Measurements from ENCODE around the gene GMCL1.

Gene GMCL1

DNA sequence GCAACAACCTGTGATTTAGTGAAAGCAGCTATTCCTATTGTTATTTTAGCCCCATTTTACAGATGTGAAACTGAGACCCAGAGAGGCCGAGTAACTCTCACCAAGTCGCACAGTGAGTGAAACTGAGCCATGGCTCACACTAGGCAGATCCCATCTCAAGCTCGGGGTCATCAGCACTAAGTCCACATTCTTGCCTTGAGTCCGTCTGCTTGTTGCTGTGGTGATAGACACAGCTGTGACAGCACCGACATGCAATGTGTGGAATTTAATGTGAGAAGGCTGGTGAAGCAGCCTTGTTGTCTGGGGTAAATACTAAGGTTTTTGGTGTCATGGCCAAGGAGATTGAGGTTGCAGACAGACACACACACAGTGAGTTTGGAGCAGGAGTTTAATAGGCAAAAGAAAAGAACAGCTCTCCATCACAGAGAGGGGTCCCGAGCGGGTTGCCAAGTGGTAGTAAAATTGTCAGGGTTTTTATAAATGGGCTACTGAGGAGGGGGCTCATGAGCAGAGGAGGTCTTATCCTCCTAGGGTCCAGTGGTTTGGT, 40.2 kb upstream of the GMCL1 start:
- TF ChIP-seq, protein P1, sequence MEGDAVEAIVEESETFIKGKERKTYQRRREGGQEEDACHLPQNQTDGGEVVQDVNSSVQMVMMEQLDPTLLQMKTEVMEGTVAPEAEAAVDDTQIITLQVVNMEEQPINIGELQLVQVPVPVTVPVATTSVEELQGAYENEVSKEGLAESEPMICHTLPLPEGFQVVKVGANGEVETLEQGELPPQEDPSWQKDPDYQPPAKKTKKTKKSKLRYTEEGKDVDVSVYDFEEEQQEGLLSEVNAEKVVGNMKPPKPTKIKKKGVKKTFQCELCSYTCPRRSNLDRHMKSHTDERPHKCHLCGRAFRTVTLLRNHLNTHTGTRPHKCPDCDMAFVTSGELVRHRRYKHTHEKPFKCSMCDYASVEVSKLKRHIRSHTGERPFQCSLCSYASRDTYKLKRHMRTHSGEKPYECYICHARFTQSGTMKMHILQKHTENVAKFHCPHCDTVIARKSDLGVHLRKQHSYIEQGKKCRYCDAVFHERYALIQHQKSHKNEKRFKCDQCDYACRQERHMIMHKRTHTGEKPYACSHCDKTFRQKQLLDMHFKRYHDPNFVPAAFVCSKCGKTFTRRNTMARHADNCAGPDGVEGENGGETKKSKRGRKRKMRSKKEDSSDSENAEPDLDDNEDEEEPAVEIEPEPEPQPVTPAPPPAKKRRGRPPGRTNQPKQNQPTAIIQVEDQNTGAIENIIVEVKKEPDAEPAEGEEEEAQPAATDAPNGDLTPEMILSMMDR (conservative IDR thresholded peaks at IDR 0.05; ENCODE audit: low read length): no peak
- DNase-seq (ENCODE audit: low read depth): peak; percentile 98
- H3K4me3 ChIP-seq (ENCODE audit: low read length): no peak overlapping the region

DNA sequence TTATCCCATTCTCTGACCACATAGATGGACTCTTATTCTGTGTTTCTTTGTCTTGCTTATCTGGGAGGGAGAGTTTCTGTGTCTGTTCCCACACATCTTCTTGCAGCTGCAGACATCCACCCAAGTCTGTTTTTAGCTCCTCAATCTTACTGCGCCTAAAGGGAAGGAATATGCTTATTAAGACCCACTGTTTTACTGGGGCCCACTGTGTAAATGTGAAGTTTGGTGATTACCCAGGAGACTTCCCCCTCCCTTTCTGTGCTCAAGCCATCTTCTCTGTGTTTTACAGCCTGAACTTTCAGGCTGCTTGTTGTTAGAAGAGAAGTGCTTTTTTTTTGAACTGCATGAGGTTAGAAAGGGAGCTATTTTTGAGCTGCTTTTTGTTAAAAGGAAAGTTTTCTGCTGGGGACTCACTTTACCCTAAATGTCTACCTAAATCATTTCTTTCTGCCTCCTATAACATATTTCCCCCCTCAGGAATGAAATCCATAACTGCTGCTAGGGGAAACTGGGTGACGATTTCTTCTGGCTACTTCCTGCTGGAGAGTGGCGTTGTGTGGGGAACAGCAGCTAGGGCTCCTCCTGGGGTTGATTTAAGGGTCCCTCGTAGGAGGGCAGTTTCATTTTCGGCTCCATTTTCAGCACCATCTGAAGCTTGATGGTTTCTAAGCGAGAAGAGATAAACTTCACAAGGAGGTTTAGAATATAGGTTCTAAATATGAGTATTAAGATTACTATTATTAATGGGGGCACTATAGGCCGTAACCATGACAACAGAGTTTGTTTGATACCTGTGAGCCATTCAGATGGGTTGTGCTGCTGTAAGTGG, 39.5 kb upstream of the GMCL1 start:
- DNase-seq (ENCODE audit: low read depth): peak; percentile 48
- H3K4me3 ChIP-seq (ENCODE audit: low read length): peak overlapping the region; percentile 12
- TF ChIP-seq, protein P1 (conservative IDR thresholded peaks at IDR 0.05; ENCODE audit: low read length): peak; percentile 11; the same call in 1 of the 2 replicates

DNA sequence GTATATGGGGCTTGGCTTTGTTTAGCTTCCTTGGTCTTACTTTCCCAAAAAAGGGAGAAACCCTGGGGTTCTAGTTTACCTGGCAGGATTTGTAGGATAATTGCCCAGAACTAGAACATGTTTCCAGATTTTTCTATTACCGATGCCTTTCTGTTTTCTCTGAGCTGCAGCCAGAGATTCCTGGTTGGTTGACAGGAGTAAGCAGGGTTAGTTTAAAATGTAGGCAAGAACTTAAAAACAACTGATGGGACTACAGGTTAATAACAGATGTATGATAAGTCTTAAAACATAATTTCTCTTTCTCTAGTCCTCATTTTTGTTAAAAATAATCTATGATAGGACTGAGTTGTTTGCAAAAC, 38.9 kb upstream of the GMCL1 start:
- TF ChIP-seq, protein P1 (conservative IDR thresholded peaks at IDR 0.05; ENCODE audit: low read length): no peak
- no peak overlapping the region for H3K4me3 ChIP-seq (ENCODE audit: low read length)
- no peak for DNase-seq (ENCODE audit: low read depth)

DNA sequence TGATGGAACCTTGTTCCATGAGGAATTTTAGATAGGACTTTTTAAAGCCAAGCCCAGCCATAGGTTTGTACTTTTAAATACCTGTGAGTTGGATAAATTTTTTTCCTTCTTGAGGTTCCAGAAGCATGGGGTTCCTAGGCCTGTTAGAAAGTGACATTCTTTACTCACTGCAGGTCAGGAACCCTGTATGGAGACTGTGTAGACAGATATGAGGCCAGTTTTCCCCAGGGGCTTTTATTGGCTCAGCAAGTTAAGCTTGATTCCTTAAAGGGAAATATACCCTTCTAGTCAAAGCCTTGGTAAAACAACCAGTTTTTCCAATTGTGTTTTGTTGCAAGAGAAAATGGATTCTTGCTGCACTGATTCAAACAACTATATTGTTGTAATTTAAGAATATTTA, 38.4 kb upstream of the GMCL1 start:
- no peak overlapping the region for H3K4me3 ChIP-seq (ENCODE audit: low read length)
- TF ChIP-seq, protein P1 (conservative IDR thresholded peaks at IDR 0.05; ENCODE audit: low read length): no peak
- DNase-seq (ENCODE audit: low read depth): peak; percentile 37

DNA sequence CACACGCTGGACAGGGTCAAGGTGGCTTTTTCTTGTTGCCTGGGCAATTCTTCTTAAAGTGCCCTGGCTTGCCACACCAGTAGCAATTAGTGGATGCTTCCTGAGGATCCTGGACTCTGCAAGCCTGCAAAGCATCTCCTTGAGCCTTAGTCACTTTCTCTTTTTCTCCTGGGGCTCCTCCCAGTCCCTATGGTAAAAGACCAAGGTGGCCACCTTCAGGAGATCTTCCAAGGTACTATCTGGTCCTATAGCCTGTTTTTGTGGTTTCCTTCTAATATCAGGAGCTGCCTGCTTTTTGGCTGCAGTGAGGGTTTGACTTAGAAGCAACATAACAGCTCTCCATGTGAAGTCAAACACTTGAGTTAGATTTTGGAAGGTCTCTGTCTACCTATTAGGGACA, 33.3 kb upstream of the GMCL1 start:
- no peak overlapping the region for H3K4me3 ChIP-seq (ENCODE audit: low read length)
- no peak for DNase-seq (ENCODE audit: low read depth)
- TF ChIP-seq, protein P1 (conservative IDR thresholded peaks at IDR 0.05; ENCODE audit: low read length): no peak

DNA sequence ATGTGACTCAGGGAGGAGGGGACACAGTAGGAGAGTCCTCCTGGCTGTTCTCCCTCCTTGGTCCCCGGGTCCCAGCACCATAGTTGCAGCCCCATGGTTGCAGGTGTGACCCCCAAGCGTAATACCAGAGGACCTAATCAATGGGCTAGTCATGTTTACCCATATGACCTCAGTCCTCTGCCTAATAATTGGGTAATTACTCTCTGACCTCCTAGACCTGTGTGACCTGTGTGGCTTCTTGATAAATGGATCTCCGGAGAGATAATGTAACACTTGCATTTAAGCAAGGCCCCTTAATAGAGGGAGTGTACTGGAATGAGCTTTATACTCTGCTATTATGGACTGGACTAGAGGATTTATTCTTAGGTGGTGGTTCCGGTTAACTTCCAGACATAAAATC, 32.2 kb upstream of the GMCL1 start:
- TF ChIP-seq, protein P1 (conservative IDR thresholded peaks at IDR 0.05; ENCODE audit: low read length): no peak
- H3K4me3 ChIP-seq (ENCODE audit: low read length): no peak overlapping the region
- DNase-seq (ENCODE audit: low read depth): no peak

DNA sequence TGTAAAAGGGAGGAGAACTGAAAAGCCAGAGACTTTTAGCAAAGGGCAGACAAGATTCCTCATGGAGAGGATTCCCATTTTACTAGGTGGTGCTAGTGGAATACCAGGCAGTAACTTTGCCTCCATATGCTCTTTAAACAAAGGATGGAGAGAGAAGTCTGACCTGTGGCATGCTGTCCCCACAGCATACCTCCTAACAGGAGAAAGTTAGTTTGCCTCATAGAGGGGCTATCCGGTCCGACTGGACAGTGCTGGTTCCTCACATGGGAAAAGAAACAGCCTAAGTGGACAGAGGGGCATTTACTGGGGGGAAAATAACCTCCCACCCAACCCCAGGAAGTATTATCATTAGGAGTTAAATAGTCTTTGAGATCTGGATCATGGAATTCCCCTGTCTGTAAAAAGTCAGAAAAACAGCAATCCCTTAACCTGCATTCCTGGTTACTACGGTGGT, 31.6 kb upstream of the GMCL1 start:
- no peak overlapping the region for H3K4me3 ChIP-seq (ENCODE audit: low read length)
- no peak for DNase-seq (ENCODE audit: low read depth)
- TF ChIP-seq, protein P1 (conservative IDR thresholded peaks at IDR 0.05; ENCODE audit: low read length): 0 out of 2 replicates have a peak, but pooled peaks have one; percentile 1

All from AG10803 (cell line).